Right ventricle myocardium superior (tissue), 1 donor: ENCODE results near the gene MORN4. TPM values are rescaled to one million over a fixed set of nuclear protein-coding genes. Genes with fewer than 3 reads are reported as not detected.
A peak's percentile ranks its signal among the peaks of the same experiment; 100 is the strongest.
"Not testable (repeated sequence)": the region's sequence is repeated elsewhere in the genome, so short reads cannot be mapped to it uniquely, and the experiment has no call there.

Experiments used
- ATAC-seq: fragments of 200-7000 bp; cut with Tn5 transposase; one replicate; pipeline ENCODE4 v1.9.1; 2020; ENCODE audit warnings: mild to moderate bottlenecking; ENCODE audit not compliant: poor library complexity
- DNase-seq: peaks from one replicate; pipeline ENCODE4 v3.0.0-alpha.2; 2020
- intact Hi-C: fragments of 100-400 bp; cut with DNase I; formaldehyde crosslinking; loops from one replicate; pipeline ENCODE4 v1.11.2; 2022
- long read RNA-seq: library from polyadenylated mRNA; unstranded; transcript quantifications from one replicate; pipeline ENCODE4 v2.0.0, GENCODE V29; 2021
- total RNA-seq: library from RNA; stranded (reverse); fragmentation: NEBNext Ultra II Directional; extraction: Animal tissue kit (Norgen Biotek cat#: 25700); gene quantifications from one replicate; pipeline ENCODE4 v1.2.1, GENCODE V29; 2021
- donor health status: DM: no; HTN: yes; CAD: no; lungs with severe emphysema.

MORN4 gene
- total RNA-seq, result 8.1 TPM
- long read RNA-seq, partial matches to known transcripts, result 0 of 10 reads
- long read RNA-seq, other reads (novel, unspliced or antisense), result 2 of 10 reads

- intact Hi-C loops, result no loop called here
- DNase-seq, result peak; percentile 95
- peak; percentile 100 for ATAC-seq
Measured at GRCh38 chr10:97632949-97633884, at the start of gene MORN4. Gene MORN4, minus strand, starts transcription at chr10:97633500. Its CDS starts 13,847 bp downstream, at chr10:97619653.

- intact Hi-C loops, result no loop called here
- no peak for ATAC-seq
Measured at GRCh38 chr10:97682042-97682441, 48.7 kb upstream of the MORN4 start.

GRCh38 chr10:97679594-97679993 is 46.3 kb upstream of the MORN4 start:
- intact Hi-C loops, result loop anchor here (5.0 kb wide), 1 partner anchor 53 kb away; no protein-coding TSS in a partner anchor
- ATAC-seq, result no peak

More at GRCh38 chr10:97682042-97682441, 48.7 kb upstream of the MORN4 start:
- no peak for DNase-seq

GRCh38 chr10:97676770-97677581 is 43.7 kb upstream of the MORN4 start:
- no peak for DNase-seq

More at GRCh38 chr10:97679594-97679993, 46.3 kb upstream of the MORN4 start:
- no peak for DNase-seq

GRCh38 chr10:97675222-97675621 is 41.9 kb upstream of the MORN4 start:
- DNase-seq, result no peak
- intact Hi-C loops, result loop anchor here (5.0 kb wide), 1 partner anchor 57 kb away; no protein-coding TSS in a partner anchor

More at GRCh38 chr10:97676770-97677581, 43.7 kb upstream of the MORN4 start:
- ATAC-seq, result peak; percentile 82
- intact Hi-C loops, result loop anchor here (5.0 kb wide), 1 partner anchor 55 kb away; no protein-coding TSS in a partner anchor

GRCh38 chr10:97673736-97674525 is 40.6 kb upstream of the MORN4 start:
- ATAC-seq (no peak), DNase-seq (no peak)
- intact Hi-C loops, result no loop called here

More at GRCh38 chr10:97675222-97675621, 41.9 kb upstream of the MORN4 start:
- no peak for ATAC-seq

- intact Hi-C loops, result no loop called here
- ATAC-seq, result no peak
Measured at GRCh38 chr10:97669571-97669970, 36.3 kb upstream of the MORN4 start.

GRCh38 chr10:97667463-97667862 is 34.2 kb upstream of the MORN4 start:
- no peak for ATAC-seq
- DNase-seq, result no peak
- intact Hi-C loops, result no loop called here

More at GRCh38 chr10:97669571-97669970, 36.3 kb upstream of the MORN4 start:
- DNase-seq, result no peak

- DNase-seq, result no peak
- intact Hi-C loops, result no loop called here
- ATAC-seq, result no peak
Measured at GRCh38 chr10:97666992-97667391, 33.7 kb upstream of the MORN4 start.

GRCh38 chr10:97664282-97664850 is 31.1 kb upstream of the MORN4 start:
- ATAC-seq (no peak), DNase-seq (no peak)
- intact Hi-C loops, result no loop called here

- no peak for DNase-seq
- intact Hi-C loops, result no loop called here
- ATAC-seq, result no peak
Measured at GRCh38 chr10:97659589-97659988, 26.3 kb upstream of the MORN4 start.

GRCh38 chr10:97656777-97657176 is 23.5 kb upstream of the MORN4 start:
- intact Hi-C loops, result no loop called here

GRCh38 chr10:97651773-97652172 is 18.5 kb upstream of the MORN4 start:
- ATAC-seq, result no peak
- DNase-seq, result no peak
- intact Hi-C loops, result no loop called here

More at GRCh38 chr10:97656777-97657176, 23.5 kb upstream of the MORN4 start:
- ATAC-seq (no peak), DNase-seq (no peak)

- intact Hi-C loops, result no loop called here
- ATAC-seq (peak; percentile 16), DNase-seq (no peak)
Measured at GRCh38 chr10:97650726-97651125, 17.4 kb upstream of the MORN4 start.

- DNase-seq, ATAC-seq, intact Hi-C loops: not testable (repeated sequence)
Measured at GRCh38 chr10:97649405-97649750, 16.1 kb upstream of the MORN4 start.

GRCh38 chr10:97648562-97649404 is 15.5 kb upstream of the MORN4 start:
- no peak for DNase-seq

GRCh38 chr10:97647556-97647955 is 14.3 kb upstream of the MORN4 start:
- ATAC-seq (no peak), DNase-seq (no peak)
- intact Hi-C loops, result no loop called here

More at GRCh38 chr10:97648562-97649404, 15.5 kb upstream of the MORN4 start:
- ATAC-seq, result peak; percentile 76
- intact Hi-C loops, result no loop called here
